ENCODE data around the gene MESP1. TPM values are rescaled to one million over a fixed set of nuclear protein-coding genes. Genes with fewer than 3 reads are reported as not detected.

The MESP1 gene
- total and polyA plus RNA-seq, 2 of the 8 experiments (the other 6 are each of a cell fraction or from before 2014, with no cell fraction given), result 0.15 to 0.23 TPM

DNA sequence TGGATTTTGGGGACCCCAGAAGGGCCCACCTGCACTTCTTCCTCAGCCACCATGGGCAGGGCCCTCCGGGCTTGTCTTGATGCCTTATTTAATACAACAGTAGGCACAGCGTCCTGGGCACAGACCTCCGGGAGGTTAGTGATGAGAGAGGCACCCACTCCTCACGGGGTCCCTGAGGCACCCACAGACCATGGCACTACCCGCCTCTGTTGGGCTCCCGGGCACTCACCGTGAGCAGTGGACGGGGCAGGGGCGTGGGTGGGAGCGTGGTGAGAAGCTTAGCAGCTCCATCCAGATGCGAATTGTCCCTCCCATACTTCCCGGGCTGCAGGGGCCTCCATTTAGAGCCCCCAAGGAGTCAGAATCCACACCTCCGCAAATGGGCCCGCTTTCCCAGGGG lies 24.8 kb upstream of the MESP1 start (continued):
- TF ChIP-seq, protein P1, sequence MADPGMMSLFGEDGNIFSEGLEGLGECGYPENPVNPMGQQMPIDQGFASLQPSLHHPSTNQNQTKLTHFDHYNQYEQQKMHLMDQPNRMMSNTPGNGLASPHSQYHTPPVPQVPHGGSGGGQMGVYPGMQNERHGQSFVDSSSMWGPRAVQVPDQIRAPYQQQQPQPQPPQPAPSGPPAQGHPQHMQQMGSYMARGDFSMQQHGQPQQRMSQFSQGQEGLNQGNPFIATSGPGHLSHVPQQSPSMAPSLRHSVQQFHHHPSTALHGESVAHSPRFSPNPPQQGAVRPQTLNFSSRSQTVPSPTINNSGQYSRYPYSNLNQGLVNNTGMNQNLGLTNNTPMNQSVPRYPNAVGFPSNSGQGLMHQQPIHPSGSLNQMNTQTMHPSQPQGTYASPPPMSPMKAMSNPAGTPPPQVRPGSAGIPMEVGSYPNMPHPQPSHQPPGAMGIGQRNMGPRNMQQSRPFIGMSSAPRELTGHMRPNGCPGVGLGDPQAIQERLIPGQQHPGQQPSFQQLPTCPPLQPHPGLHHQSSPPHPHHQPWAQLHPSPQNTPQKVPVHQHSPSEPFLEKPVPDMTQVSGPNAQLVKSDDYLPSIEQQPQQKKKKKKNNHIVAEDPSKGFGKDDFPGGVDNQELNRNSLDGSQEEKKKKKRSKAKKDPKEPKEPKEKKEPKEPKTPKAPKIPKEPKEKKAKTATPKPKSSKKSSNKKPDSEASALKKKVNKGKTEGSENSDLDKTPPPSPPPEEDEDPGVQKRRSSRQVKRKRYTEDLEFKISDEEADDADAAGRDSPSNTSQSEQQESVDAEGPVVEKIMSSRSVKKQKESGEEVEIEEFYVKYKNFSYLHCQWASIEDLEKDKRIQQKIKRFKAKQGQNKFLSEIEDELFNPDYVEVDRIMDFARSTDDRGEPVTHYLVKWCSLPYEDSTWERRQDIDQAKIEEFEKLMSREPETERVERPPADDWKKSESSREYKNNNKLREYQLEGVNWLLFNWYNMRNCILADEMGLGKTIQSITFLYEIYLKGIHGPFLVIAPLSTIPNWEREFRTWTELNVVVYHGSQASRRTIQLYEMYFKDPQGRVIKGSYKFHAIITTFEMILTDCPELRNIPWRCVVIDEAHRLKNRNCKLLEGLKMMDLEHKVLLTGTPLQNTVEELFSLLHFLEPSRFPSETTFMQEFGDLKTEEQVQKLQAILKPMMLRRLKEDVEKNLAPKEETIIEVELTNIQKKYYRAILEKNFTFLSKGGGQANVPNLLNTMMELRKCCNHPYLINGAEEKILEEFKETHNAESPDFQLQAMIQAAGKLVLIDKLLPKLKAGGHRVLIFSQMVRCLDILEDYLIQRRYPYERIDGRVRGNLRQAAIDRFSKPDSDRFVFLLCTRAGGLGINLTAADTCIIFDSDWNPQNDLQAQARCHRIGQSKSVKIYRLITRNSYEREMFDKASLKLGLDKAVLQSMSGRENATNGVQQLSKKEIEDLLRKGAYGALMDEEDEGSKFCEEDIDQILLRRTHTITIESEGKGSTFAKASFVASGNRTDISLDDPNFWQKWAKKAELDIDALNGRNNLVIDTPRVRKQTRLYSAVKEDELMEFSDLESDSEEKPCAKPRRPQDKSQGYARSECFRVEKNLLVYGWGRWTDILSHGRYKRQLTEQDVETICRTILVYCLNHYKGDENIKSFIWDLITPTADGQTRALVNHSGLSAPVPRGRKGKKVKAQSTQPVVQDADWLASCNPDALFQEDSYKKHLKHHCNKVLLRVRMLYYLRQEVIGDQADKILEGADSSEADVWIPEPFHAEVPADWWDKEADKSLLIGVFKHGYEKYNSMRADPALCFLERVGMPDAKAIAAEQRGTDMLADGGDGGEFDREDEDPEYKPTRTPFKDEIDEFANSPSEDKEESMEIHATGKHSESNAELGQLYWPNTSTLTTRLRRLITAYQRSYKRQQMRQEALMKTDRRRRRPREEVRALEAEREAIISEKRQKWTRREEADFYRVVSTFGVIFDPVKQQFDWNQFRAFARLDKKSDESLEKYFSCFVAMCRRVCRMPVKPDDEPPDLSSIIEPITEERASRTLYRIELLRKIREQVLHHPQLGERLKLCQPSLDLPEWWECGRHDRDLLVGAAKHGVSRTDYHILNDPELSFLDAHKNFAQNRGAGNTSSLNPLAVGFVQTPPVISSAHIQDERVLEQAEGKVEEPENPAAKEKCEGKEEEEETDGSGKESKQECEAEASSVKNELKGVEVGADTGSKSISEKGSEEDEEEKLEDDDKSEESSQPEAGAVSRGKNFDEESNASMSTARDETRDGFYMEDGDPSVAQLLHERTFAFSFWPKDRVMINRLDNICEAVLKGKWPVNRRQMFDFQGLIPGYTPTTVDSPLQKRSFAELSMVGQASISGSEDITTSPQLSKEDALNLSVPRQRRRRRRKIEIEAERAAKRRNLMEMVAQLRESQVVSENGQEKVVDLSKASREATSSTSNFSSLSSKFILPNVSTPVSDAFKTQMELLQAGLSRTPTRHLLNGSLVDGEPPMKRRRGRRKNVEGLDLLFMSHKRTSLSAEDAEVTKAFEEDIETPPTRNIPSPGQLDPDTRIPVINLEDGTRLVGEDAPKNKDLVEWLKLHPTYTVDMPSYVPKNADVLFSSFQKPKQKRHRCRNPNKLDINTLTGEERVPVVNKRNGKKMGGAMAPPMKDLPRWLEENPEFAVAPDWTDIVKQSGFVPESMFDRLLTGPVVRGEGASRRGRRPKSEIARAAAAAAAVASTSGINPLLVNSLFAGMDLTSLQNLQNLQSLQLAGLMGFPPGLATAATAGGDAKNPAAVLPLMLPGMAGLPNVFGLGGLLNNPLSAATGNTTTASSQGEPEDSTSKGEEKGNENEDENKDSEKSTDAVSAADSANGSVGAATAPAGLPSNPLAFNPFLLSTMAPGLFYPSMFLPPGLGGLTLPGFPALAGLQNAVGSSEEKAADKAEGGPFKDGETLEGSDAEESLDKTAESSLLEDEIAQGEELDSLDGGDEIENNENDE (IDR thresholded peaks at IDR 0.05; ENCODE audit: insufficient replicate concordance, low read length), result no peak
- TF ChIP-seq KDM5A (IDR thresholded peaks at IDR 0.05; ENCODE audit: low read length), result no peak
- TF ChIP-seq RNF2 (IDR thresholded peaks at IDR 0.05; ENCODE audit: borderline replicate concordance, low read depth, low read length, missing control alignments, poor library complexity, severe bottlenecking), result no peak
- no peak for TF ChIP-seq BCL11A (IDR thresholded peaks at IDR 0.05; ENCODE audit: low read depth in 2 of 2, low read length in 2 of 2)
- TF ChIP-seq, protein P2, sequence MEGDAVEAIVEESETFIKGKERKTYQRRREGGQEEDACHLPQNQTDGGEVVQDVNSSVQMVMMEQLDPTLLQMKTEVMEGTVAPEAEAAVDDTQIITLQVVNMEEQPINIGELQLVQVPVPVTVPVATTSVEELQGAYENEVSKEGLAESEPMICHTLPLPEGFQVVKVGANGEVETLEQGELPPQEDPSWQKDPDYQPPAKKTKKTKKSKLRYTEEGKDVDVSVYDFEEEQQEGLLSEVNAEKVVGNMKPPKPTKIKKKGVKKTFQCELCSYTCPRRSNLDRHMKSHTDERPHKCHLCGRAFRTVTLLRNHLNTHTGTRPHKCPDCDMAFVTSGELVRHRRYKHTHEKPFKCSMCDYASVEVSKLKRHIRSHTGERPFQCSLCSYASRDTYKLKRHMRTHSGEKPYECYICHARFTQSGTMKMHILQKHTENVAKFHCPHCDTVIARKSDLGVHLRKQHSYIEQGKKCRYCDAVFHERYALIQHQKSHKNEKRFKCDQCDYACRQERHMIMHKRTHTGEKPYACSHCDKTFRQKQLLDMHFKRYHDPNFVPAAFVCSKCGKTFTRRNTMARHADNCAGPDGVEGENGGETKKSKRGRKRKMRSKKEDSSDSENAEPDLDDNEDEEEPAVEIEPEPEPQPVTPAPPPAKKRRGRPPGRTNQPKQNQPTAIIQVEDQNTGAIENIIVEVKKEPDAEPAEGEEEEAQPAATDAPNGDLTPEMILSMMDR (IDR thresholded peaks at IDR 0.05; ENCODE audit: control extremely low read depth in 1 of 3, insufficient read depth in 1 of 3, low read depth in 1 of 3, low read length in 3 of 3), result no peak
- TF ChIP-seq CHD1 (IDR thresholded peaks at IDR 0.05; ENCODE audit: low read depth, low read length), result no peak
- TF ChIP-seq CEBPB (IDR thresholded peaks at IDR 0.05; ENCODE audit: low read depth, low read length), result no peak
- TF ChIP-seq POU5F1 (IDR thresholded peaks at IDR 0.05; ENCODE audit: low read depth, low read length), result no peak
- TF ChIP-seq TAF7 (optimal IDR thresholded peaks at IDR 0.05; ENCODE audit: borderline replicate concordance, low read depth, low read length), result no peak
